ENCODE measurements around the gene EIF3K.
"Not testable (repeated sequence)": the region's sequence is repeated elsewhere in the genome, so short reads cannot be mapped to it uniquely, and the experiment has no call there.

EIF3K gene

DNA sequence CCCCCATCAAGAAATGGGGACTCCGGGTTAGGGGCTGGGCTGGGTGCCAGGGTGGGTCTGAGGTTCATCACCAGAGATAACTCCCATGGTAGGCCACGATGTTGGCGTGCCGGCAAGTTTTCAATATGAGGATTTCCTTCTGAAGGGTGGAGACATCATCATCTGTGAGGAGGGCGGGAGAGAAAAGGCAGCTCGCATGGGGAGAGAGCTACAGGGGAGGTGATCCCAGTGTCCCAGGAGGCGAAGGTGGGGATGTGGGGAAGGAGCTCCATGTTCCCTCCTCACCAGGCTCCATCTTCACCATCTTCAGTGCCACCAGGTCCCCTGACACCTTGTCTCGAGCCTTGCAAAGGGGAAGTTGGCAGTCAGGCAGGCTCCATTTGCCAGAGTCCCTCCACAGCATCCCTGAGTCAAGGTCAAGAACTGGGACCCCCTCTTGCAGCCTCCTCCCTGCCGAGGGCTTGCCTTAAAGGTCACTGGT lies 1.7 kb upstream of the EIF3K start:
- no peak for DNase-seq (ENCODE audit: extremely low spot score)
- ChIA-PET POLR2A (interaction anchor here (0.7 to 1.4 kb wide), 2 partner anchors 16 to 61 kb away, joined by 3 to 4 read pairs; no protein-coding TSS in a partner anchor), CTCF (interaction anchor here (1.4 to 11.5 kb wide), 2 partner anchors 8 to 18 kb away, joined by 3 to 91 read pairs; no protein-coding TSS in a partner anchor)
- TF ChIP-seq CTCF (IDR thresholded peaks at IDR 0.05; ENCODE audit: control extremely low read depth, extremely low read depth, low read depth, missing control alignments), result no peak

DNA sequence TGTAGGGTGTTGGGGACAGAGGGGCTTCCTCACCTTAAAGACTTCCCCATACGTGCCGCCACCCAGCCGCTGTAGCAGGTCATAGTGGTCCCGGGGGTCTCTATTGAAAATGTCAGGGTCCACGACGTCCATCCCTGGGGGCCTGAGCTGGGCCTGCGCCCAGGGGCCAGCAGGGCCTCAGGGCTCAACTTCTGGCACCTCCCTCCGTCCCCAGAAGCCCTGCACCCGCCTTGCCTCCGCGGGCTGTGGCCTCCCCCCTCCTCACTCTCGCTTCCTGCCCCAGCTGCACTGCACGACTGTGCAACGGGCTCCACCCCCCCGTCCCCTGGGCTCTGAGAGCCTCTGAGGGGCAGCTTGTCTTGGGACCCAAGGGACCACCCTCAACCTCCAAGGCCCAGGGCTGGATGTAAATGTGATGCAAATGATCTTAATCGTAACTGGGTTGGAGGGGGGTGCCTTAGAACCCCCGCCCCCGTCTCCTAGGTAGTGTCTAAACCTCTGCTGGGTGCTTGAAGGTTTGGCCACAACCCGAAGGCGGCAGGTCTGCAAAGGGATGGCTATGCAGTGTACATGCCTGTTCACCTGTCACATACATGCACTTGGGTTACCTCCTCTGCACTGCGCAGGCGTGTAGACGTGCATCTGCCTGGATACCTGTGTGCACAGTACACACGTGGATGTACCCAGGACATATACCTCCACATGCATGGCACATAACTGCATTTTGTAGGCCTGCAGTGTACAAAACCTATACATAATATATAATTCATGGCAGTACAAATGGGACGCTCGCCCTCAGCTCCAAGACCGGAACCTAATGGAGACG lies 1.0 kb upstream of the EIF3K start, which contains the start of gene MAP4K1:
Gene MAP4K1 (minus strand): TSS at position 190 of the 826 bp plus-strand sequence. CDS start 58 bp downstream, at position 132.
- CTCF ChIA-PET, result interaction anchor here (1.0 to 11.5 kb wide), 9 partner anchors 8 to 215 kb away, joined by 3 to 91 read pairs (median 5); partner anchors contain the start of gene FAM98C
- no peak for TF ChIP-seq CTCF (IDR thresholded peaks at IDR 0.05; ENCODE audit: control extremely low read depth, extremely low read depth, low read depth, missing control alignments)
- peak; percentile 86 for DNase-seq (ENCODE audit: extremely low spot score)
- POLR2A ChIA-PET, result interaction anchor here (0.7 to 1.4 kb wide), 4 partner anchors 11 to 61 kb away, joined by 3 to 4 read pairs (median 4); partner anchors contain the start of gene ACTN4

- TF ChIP-seq CTCF (IDR thresholded peaks at IDR 0.05; ENCODE audit: control extremely low read depth, extremely low read depth, low read depth, missing control alignments), result no peak
- POLR2A ChIA-PET, result interaction anchor here (1.2 kb wide), 1 partner anchor 28 kb away, joined by 4 read pairs; the partner anchor contains the start of gene ACTN4
- DNase-seq (ENCODE audit: extremely low spot score), result no peak
- CTCF ChIA-PET, result interaction anchor here (1.0 to 11.5 kb wide), 11 partner anchors 9 to 333 kb away, joined by 3 to 91 read pairs (median 3); partner anchors contain the start of gene FAM98C
Observed at GRCh38 chr19:38619361-38620174, 580 bp downstream of the EIF3K start.

GRCh38 chr19:38624822-38625221 lies 5.8 kb downstream of the EIF3K start:
- DNase-seq (ENCODE audit: extremely low spot score), result no peak
- POLR2A ChIA-PET, result no interaction called here
- CTCF ChIA-PET, result interaction anchor here (1.2 to 3.2 kb wide), 3 partner anchors 7 to 11 kb away, joined by 3 to 18 read pairs (median 8); partner anchors contain the start of gene MAP4K1
- no peak for TF ChIP-seq CTCF (IDR thresholded peaks at IDR 0.05; ENCODE audit: control extremely low read depth, extremely low read depth, low read depth, missing control alignments)

- no peak for DNase-seq (ENCODE audit: extremely low spot score)
- no peak for TF ChIP-seq CTCF (IDR thresholded peaks at IDR 0.05; ENCODE audit: control extremely low read depth, extremely low read depth, low read depth, missing control alignments)
- CTCF ChIA-PET, result interaction anchor here (1.4 to 3.2 kb wide), 4 partner anchors 8 to 111 kb away, joined by 3 to 18 read pairs (median 4); partner anchors contain the start of gene MAP4K1
- POLR2A ChIA-PET, result no interaction called here
Observed at GRCh38 chr19:38626401-38626800, 7.4 kb downstream of the EIF3K start.

DNA sequence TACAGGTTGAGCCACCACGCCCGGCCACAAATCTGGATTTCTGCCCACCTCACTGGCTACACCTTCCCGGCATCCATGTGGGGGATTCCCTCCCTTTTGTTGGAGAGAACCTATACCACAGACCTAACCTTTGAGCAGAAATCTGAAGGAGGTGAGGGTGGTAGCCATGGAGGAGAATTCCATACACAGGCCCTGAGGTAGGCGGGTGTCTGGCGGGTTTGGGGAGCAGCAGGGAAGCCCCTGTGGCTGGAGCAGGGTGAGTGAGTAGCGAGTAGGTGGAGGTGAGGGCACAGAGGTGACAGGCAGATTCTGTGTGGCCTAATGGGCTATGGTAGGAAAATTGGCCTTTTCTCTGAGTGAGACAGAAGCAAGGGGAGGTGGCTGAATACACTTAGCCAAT lies 10.6 kb downstream of the EIF3K start:
- no peak for DNase-seq (ENCODE audit: extremely low spot score)
- ChIA-PET CTCF (interaction anchor here (1.4 kb wide), 1 partner anchor 11 kb away, joined by 5 read pairs; the partner anchor contains the start of gene EIF3K), POLR2A (no interaction called here)
- no peak for TF ChIP-seq CTCF (IDR thresholded peaks at IDR 0.05; ENCODE audit: control extremely low read depth, extremely low read depth, low read depth, missing control alignments)

DNA sequence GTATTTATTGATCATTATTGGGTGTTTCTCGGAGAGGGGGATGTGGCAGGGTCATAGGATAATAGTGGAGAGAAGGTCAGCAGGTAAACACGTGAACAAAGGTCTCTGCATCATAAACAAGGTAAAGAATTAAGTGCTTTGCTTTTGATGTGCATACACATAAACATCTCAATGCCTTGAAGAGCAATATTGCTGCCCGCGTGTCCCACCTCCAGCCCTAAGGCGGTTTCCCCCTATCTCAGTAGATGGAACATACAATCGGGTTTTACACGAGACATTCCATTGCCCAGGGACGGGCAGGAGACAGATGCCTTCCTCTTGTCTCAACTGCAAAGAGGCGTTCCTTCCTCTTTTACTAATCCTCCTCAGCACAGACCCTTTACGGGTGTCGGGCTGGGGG lies 12.3 kb downstream of the EIF3K start:
- POLR2A ChIA-PET; CTCF ChIA-PET; DNase-seq (ENCODE audit: extremely low spot score): not testable (repeated sequence)

DNA sequence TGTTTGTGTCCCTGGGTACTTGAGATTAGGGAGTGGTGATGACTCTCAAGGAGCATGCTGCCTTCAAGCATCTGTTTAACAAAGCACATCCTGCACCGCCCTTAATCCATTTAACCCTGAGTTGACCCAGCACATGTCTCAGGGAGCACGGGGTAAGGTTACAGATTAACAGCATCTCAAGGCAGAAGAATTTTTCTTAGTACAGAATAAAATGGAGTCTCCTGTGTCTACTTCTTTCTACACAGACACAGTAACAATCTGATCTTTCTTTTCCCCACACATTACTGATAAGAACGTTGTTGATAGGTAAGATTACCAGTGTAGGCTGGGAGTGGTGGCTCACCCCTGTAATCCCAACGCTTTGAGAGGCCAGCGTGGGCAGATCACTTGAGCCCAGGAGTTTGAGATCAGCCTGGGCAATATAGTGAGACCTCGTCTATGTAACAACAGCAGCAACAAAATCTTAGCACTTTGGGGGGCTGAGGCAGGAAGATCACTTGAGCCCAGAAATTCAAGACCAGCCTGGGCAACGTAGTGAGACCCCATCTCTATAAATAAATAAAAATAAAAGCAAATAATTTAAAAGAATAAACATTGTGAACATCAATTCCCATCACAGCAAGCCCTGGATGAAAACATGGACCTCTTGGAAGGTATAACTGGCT lies 13.0 kb downstream of the EIF3K start:
- POLR2A ChIA-PET, result interaction anchor here (0.6 kb wide), 1 partner anchor 215 kb away, joined by 7 read pairs; no protein-coding TSS in a partner anchor
- CTCF ChIA-PET, result interaction anchor here (4.0 kb wide), 1 partner anchor 87 kb away, joined by 64 read pairs; no protein-coding TSS in a partner anchor
- DNase-seq (ENCODE audit: extremely low spot score), result not testable (repeated sequence)

Data from GM10248 (cell line).